ENCODE data around the gene EIF4G3.

The EIF4G3 gene

GRCh38 chr1:21152423-21153100 lies 24.1 kb downstream of the EIF4G3 start:
- peaks cover 0 to 18% (median 12%) of the 10 kb centered on the region in 4 donors for H3K4me1 ChIP-seq
- no peak for DNase-seq
- H3K9me3 ChIP-seq: no peaks in the 10 kb centered on the region
- TF ChIP-seq CTCF (IDR thresholded peaks at IDR 0.05): no peak
- H3K4me3 ChIP-seq: no peak overlapping the region
- H3K27me3 ChIP-seq: no peaks in the 10 kb centered on the region
- peaks cover 0 to 8% (median 7%) of the 10 kb centered on the region in 3 donors for H3K36me3 ChIP-seq
- intact Hi-C loops (cut with DNase I; ENCODE audit: low total_unique reads): no loop called here
- H3K27ac ChIP-seq: no peak overlapping the region

- no peak for DNase-seq
- TF ChIP-seq CTCF (IDR thresholded peaks at IDR 0.05): no peak
- Histone ChIP-seq H3K27ac (peak overlapping the region; percentile 35 to 44), H3K4me3 (no peak overlapping the region), H3K4me1 (peaks cover 0 to 18% (median 12%) of the 10 kb centered on the region in 4 donors), H3K36me3 (peaks cover 0 to 8% (median 7%) of the 10 kb centered on the region in 3 donors), H3K27me3 (no peaks in the 10 kb centered on the region), H3K9me3 (no peaks in the 10 kb centered on the region)
- intact Hi-C loops (cut with DNase I; ENCODE audit: low total_unique reads): no loop called here
Measured at GRCh38 chr1:21149855-21150432, 26.8 kb downstream of the EIF4G3 start.

GRCh38 chr1:21149430-21149854 lies 27.3 kb downstream of the EIF4G3 start:
- Histone ChIP-seq H3K4me3 (no peak overlapping the region), H3K27ac (peak overlapping the region; percentile 35 to 44), H3K4me1 (peaks cover 0 to 18% (median 12%) of the 10 kb centered on the region in 4 donors), H3K36me3 (peaks cover 0 to 8% (median 4%) of the 10 kb centered on the region in 3 donors), H3K9me3 (no peaks in the 10 kb centered on the region), H3K27me3 (no peaks in the 10 kb centered on the region)
- DNase-seq: no peak
- TF ChIP-seq CTCF (IDR thresholded peaks at IDR 0.05): no peak
- intact Hi-C loops (cut with DNase I; ENCODE audit: low total_unique reads): no loop called here

GRCh38 chr1:21143752-21144151 lies 32.9 kb downstream of the EIF4G3 start:
- TF ChIP-seq CTCF (IDR thresholded peaks at IDR 0.05): no peak

GRCh38 chr1:21143138-21143537 lies 33.6 kb downstream of the EIF4G3 start:
- H3K4me3 ChIP-seq: no peak overlapping the region
- H3K9me3 ChIP-seq: no peaks in the 10 kb centered on the region
- intact Hi-C loops (cut with DNase I; ENCODE audit: low total_unique reads): no loop called here
- peaks cover 0 to 11% (median 4%) of the 10 kb centered on the region in 4 donors for H3K4me1 ChIP-seq
- no peak for TF ChIP-seq CTCF (IDR thresholded peaks at IDR 0.05)
- no peak overlapping the region for H3K27ac ChIP-seq
- H3K36me3 ChIP-seq: peaks cover 0 to 3% (median 0%) of the 10 kb centered on the region in 3 donors
- H3K27me3 ChIP-seq: no peaks in the 10 kb centered on the region
- no peak for DNase-seq

More at GRCh38 chr1:21143752-21144151, 32.9 kb downstream of the EIF4G3 start:
- H3K4me3 ChIP-seq: no peak overlapping the region
- peaks cover 0 to 11% (median 4%) of the 10 kb centered on the region in 4 donors for H3K4me1 ChIP-seq
- no peak overlapping the region for H3K27ac ChIP-seq
- peaks cover 0 to 8% (median 0%) of the 10 kb centered on the region in 3 donors for H3K36me3 ChIP-seq
- DNase-seq: no peak
- intact Hi-C loops (cut with DNase I; ENCODE audit: low total_unique reads): no loop called here
- H3K9me3 ChIP-seq: no peaks in the 10 kb centered on the region
- H3K27me3 ChIP-seq: no peaks in the 10 kb centered on the region

All from tibial artery (tissue), 4 donors.